ENCODE data around the gene RTN4RL1.

Gene RTN4RL1

DNA sequence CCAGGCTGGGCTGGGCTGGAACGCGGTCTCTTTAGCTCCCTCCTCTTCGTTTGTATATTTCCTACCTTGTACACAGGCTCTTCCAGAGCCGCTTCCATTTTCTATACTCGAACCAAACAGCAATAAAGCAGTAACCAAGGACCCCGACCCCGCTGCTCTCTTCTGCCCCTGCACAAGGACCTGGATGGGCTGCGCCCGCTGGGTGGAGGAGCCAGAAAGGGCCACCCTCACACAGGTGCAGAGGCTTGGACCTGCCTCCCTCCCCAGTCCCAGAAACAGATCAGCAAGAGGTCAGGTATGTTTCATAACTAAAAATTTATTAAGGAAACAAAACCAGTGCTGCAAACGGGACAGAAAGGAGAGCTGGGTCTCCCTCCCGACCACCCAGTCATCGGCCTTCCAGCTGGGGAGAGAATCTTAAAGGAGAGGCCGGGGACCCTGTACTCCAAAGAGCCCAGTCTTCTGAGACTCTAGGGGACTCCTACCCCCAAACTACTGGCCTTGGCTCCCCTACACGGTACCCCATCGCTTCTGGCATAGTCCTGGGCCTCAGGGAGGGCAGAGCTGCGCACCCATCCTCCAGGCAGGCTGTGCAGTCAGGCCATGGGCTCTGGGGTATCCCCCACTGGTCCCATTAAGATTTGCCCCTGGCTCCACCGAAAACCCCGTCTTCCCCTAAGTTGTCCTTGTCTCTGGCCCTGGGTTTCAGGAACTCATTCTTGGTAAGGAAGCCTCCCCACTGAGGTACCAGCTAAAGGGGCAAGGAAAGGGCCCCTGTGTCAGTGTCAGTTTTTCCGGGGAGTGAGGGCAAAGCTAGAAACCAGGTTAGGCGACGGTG lies 34.6 kb upstream of the RTN4RL1 start:
- no peak for FAIRE-seq

GRCh38 chr17:2058586-2059546 lies 33.7 kb upstream of the RTN4RL1 start:
- FAIRE-seq, result no peak

- FAIRE-seq, result no peak
Measured at GRCh38 chr17:2057760-2058585, 32.8 kb upstream of the RTN4RL1 start.

DNA sequence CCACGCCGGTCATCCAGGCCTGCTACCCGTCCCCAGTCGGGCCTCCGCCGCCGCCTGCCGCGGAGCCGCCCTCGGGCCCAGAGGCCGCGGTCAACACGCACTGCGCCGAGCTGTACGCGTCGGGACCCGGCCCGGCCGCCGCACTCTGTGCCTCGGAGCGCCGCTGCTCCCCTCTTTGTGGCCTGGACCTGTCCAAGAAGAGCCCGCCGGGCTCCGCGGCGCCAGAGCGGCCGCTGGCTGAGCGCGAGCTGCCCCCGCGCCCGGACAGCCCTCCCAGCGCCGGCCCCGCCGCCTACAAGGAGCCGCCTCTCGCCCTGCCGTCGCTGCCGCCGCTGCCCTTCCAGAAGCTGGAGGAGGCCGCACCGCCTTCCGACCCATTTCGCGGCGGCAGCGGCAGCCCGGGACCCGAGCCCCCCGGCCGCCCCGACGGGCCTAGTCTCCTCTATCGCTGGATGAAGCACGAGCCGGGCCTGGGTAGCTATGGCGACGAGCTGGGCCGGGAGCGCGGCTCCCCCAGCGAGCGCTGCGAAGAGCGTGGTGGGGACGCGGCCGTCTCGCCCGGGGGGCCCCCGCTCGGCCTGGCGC lies 32.1 kb upstream of the RTN4RL1 start:
- FAIRE-seq, result no peak

DNA sequence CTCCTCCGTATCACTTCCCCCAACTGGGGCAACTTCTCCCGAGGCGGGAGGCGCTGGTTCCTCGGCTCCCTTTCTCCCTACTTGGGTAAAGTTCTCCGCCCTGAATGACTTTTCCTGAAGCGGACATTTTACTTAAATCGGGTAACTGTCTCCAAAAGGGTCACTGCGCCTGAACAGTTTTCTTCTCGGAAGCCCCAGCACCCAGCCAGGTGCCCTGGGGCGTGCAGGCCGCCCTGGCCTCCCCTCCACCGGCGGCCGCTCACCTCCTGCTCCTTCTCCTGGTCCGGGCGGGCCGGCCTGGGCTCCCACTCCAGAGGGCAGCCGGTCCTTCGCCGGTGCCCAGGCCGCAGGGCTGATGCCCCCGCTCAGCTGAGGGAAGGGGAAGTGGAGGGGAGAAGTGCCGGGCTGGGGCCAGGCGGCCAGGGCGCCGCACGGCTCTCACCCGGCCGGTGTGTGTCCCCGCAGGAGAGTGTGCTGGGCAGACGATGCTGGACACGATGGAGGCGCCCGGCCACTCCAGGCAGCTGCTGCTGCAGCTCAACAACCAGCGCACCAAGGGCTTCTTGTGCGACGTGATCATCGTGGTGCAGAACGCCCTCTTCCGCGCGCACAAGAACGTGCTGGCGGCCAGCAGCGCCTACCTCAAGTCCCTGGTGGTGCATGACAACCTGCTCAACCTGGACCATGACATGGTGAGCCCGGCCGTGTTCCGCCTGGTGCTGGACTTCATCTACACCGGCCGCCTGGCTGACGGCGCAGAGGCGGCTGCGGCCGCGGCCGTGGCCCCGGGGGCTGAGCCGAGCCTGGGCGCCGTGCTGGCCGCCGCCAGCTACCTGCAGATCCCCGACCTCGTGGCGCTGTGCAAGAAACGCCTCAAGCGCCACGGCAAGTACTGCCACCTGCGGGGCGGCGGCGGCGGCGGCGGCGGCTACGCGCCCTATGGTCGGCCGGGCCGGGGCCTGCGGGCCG lies 31.4 kb upstream of the RTN4RL1 start:
- no peak for FAIRE-seq

- FAIRE-seq, result no peak
Measured at GRCh38 chr17:2055292-2056205, 30.4 kb upstream of the RTN4RL1 start.

- peak; percentile 94 for FAIRE-seq
Measured at GRCh38 chr17:2054512-2055291, 29.6 kb upstream of the RTN4RL1 start, which contains the start of gene HIC1. TSS of gene HIC1 (plus strand) at chr17:2055103. CDS start at chr17:2056691, 1,588 bp downstream.

GRCh38 chr17:2054262-2054511 lies 29.1 kb upstream of the RTN4RL1 start:
- no peak for FAIRE-seq

GRCh38 chr17:2053380-2054261 lies 28.5 kb upstream of the RTN4RL1 start:
- FAIRE-seq, result peak; percentile 93

DNA sequence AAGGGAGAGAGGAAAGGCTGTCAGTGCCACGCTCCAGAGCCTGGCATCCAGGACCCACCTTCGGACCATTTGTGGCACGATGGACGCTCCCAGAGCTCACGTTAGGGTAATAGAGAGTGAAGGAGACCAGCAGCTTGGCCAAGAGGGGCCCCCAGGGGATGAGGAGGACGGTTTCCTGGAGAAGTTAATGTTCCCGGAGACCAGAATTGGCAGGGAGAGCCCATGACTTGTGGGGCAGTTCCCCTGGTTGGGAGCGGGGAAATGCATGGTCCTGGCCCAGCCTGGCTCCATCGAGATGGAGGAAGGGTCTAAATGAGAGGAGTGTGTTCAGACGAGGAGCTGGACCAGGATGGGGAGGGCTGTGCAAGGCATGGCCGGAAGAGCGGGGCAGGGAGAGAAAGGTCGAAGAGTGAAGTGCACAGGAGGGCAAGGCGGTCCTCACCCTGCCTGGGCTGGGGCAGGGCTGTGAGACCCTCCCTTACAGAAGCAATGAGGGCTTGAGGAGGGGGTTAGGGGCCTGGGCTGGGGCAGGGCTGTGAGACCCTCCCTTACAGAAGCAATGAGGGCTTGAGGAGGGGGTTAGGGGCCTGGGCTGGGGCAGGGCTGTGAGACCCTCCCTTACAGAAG lies 26.9 kb upstream of the RTN4RL1 start:
- no peak for FAIRE-seq

DNA sequence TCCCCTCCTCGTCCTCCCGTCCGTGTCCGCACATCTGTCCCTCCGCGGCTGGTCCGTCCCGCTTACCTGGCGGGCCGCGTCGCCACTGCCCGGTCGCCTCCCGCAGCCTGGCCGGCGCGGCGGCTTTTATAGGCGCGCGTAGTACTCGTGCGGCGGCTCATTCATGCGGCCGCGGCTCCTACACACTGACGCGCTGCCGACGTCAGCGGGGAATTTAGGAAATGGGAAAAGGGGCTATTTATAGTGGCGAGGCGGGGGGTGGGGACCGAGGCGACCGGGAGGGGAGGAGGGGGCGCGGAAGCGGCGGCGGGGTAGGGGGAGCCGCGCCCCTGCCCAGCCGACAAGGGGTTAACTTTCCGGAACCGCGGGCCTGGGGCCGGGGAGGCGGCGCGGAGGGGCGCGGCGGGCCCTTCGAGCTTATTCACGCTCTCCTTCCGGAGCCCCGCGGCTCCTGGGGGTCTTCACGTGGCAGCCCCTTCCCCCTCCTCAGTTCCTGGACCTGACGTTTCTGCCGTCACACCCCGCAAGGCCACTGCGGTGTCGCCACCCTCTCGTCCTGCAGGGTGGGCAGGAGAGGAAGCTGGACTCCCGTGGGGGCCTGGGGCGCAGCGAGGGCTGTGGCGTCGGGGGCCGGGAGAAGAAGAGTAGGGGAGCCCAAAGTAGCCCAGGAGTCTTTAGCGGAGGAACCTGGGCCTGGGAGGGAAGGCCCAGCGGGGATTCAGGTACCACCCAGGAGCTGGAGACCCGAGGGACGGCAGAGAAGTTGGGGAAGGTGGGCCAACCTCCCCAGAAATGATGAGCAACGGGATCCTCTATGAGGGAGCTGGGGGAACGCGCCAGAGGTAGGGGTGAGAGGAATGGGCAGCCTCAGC lies 26.2 kb upstream of the RTN4RL1 start:
- no peak for FAIRE-seq

DNA sequence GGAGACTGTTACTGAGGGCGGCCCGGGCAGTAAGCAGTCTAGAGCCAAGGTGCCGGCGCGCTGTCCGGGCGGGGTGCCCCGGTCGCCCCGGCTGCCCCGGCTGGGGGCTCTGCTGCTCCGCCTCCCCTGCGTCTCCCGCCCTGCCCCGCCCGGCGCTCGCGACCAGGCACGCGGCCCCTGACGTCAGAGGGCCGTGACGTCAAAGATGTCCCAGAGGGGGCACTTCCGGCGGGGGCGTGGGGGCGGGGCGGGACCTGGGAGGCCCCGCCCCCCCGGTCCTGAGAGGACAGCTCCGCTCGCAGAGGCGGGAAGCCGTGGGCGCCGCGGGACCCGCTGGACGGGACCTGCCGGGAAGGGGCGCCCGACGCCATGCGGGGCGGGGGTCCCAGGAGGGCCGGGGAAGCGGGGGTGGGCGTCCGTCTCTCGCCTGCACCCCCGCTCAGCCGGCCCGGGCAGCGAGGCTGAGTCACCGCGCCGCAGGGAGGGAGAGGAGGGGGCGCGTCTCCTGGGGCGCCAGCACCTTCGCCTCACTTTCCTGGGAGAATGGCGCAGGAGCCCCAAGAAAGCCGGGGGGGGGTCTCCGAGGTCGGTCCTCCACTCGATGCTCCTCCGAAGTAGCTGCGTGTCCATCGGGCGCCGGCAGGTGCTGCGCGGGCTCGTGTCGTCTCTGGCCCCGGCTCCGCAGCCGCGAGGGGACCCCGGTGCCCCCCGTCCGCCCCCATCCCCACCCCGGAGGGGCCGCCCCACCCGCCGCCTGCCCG lies 25.3 kb upstream of the RTN4RL1 start:
- no peak for FAIRE-seq

- no peak for FAIRE-seq
Measured at GRCh38 chr17:2049333-2050299, 24.5 kb upstream of the RTN4RL1 start.

DNA sequence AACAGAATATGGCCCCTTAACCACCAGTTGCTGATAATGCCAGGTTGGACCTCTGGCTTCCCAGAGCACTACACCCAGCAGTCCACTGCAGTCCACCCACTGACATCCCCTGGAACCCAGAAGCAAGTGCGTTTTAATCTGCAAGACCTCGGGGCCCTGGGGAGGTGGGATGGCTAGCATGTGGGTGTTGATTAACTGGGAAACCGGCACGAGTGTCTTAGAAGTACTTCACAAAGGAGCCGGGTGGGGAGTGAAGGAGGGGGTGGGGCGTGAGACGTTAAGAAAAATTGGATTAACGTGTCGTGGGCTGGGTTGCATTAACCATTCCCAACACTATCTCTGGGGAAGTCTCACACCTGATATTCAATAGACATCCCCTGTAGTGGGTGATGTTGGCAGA lies 23.7 kb upstream of the RTN4RL1 start:
- no peak for FAIRE-seq

DNA sequence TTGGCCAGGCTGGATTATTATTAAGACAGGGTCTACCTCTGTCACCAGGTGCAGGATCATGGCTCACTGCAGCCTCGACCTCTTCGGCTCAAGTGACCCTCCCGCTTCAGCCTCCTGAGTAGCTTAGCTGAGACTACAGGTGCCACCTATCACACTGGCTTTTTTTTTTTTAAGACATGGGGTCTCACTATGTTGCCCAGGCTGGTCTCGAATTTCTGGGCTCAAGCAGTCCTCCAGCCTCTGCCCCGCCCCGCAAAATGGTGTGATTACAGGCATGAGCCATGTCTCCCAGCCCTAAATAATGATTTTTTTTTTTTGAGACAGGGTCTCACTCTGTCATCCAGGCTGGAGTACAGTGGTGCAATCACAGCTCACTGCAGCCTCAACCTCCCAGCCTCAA lies 22.5 kb upstream of the RTN4RL1 start:
- FAIRE-seq, result no peak
